Nephron progenitor cell (in vitro differentiated cells): ENCODE results near the gene ARMH3.

ENCODE experiments used
- DNase-seq: peaks from one replicate; pipeline ENCODE4 v3.0.0; 2021
- H3K27ac Mint-ChIP-seq: 2 replicates; pipeline ENCODE4 v1.8.0; 2021; ENCODE audit warnings: mild to moderate bottlenecking, moderate library complexity, mixed read lengths
- H3K27me3 Mint-ChIP-seq: 2 replicates; pipeline ENCODE4 v1.8.0; 2021; ENCODE audit warnings: mild to moderate bottlenecking, low read depth, mixed read lengths; ENCODE audit not compliant: poor library complexity
- H3K36me3 Mint-ChIP-seq: 2 replicates; pipeline ENCODE4 v1.8.0; 2021; ENCODE audit warnings: low read depth, mixed read lengths
- H3K4me1 Mint-ChIP-seq: 2 replicates; pipeline ENCODE4 v1.8.0; 2021; ENCODE audit warnings: mixed read lengths
- H3K4me3 Mint-ChIP-seq: 2 replicates; pipeline ENCODE4 v1.8.0; 2021; ENCODE audit warnings: mild to moderate bottlenecking, moderate library complexity, mixed read lengths
- H3K9me3 Mint-ChIP-seq: 2 replicates; pipeline ENCODE4 v1.8.0; 2021; ENCODE audit warnings: mild to moderate bottlenecking, moderate library complexity, mixed read lengths
- TF ChIP-seq, protein P1 (sequence below): fragments of 200-600 bp; sonication (generic); IDR thresholded peaks from 2 replicates; pipeline ENCODE4 v1.5.0; 2021; ENCODE audit warnings: antibody characterized with exemption

ARMH3 gene

GRCh38 chr10:101824736-101825135 lies 231.2 kb downstream of the ARMH3 start:
- H3K27ac Mint-ChIP-seq = no peak overlapping the region

GRCh38 chr10:101818872-101819633 lies 236.9 kb downstream of the ARMH3 start:
- peak; percentile 38 for DNase-seq
- peaks cover 49% of the 10 kb centered on the region for H3K4me1 Mint-ChIP-seq
- TF ChIP-seq, protein P1, sequence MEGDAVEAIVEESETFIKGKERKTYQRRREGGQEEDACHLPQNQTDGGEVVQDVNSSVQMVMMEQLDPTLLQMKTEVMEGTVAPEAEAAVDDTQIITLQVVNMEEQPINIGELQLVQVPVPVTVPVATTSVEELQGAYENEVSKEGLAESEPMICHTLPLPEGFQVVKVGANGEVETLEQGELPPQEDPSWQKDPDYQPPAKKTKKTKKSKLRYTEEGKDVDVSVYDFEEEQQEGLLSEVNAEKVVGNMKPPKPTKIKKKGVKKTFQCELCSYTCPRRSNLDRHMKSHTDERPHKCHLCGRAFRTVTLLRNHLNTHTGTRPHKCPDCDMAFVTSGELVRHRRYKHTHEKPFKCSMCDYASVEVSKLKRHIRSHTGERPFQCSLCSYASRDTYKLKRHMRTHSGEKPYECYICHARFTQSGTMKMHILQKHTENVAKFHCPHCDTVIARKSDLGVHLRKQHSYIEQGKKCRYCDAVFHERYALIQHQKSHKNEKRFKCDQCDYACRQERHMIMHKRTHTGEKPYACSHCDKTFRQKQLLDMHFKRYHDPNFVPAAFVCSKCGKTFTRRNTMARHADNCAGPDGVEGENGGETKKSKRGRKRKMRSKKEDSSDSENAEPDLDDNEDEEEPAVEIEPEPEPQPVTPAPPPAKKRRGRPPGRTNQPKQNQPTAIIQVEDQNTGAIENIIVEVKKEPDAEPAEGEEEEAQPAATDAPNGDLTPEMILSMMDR = no peak
- H3K36me3 Mint-ChIP-seq = peaks cover 21% of the 10 kb centered on the region
- H3K9me3 Mint-ChIP-seq = no peaks in the 10 kb centered on the region
- no peaks in the 10 kb centered on the region for H3K27me3 Mint-ChIP-seq
- H3K4me3 Mint-ChIP-seq = peak overlapping the region; percentile 92
- peak overlapping the region; percentile 97 for H3K27ac Mint-ChIP-seq

More at GRCh38 chr10:101824736-101825135, 231.2 kb downstream of the ARMH3 start:
- Mint-ChIP-seq H3K27me3 (peaks cover 3% of the 10 kb centered on the region), H3K36me3 (peaks cover 35% of the 10 kb centered on the region), H3K4me1 (peaks cover 28% of the 10 kb centered on the region), H3K4me3 (no peak overlapping the region), H3K9me3 (no peaks in the 10 kb centered on the region)
- no peak for DNase-seq
- TF ChIP-seq, protein P1 = no peak

DNA sequence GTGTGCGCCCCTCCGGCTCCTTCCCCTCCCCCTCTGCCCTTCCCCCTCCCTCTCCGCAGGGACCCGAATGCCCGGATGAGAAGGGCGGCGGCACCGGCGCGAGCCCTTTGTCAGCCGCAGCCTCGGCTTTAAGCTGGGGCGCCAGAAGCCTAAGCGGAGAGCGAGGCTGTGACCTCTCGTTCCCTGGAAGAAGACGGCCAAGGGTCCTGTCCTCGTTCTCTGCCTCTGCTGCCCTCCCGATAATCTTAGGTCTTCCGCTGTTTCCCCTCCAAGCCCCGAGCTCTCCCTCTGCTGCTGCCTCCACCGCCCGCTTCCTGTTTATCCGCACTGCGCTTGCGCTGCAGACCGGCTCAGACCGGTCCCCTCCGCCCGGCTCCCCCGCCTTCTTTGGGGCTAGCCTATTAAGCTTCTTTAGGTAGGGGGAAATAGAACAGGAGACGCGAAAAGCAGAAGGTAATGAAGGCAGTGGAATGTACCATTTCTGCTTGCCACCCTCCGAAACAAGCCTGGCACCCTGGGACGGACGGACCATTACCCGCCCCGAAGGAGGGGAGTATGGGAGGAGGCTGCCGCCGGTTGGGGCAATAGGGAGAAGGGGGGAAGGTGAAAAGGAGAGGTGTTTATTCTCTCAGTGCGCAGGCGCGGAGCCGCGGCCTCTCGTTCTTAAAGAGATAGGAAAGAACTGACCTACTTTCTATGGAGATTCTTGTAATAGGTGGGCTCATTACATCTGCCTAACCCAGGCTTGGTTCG lies 237.7 kb downstream of the ARMH3 start, which contains the start of gene OGA:
Gene OGA, minus strand, starts transcription at position 326 of the 753 bp plus-strand sequence. CDS start 422 bp downstream, outside the sequence.
- H3K27me3 Mint-ChIP-seq = no peaks in the 10 kb centered on the region
- peak; percentile 96 for DNase-seq
- H3K27ac Mint-ChIP-seq = peak within 1 kb of the TSS; percentile 99
- peaks cover 56% of the 10 kb centered on the region for H3K4me1 Mint-ChIP-seq
- H3K9me3 Mint-ChIP-seq = no peaks in the 10 kb centered on the region
- peak within 1 kb of the TSS; percentile 92 for H3K4me3 Mint-ChIP-seq
- TF ChIP-seq, protein P1 = no peak
- peaks cover 27% of the 10 kb centered on the region for H3K36me3 Mint-ChIP-seq

DNA sequence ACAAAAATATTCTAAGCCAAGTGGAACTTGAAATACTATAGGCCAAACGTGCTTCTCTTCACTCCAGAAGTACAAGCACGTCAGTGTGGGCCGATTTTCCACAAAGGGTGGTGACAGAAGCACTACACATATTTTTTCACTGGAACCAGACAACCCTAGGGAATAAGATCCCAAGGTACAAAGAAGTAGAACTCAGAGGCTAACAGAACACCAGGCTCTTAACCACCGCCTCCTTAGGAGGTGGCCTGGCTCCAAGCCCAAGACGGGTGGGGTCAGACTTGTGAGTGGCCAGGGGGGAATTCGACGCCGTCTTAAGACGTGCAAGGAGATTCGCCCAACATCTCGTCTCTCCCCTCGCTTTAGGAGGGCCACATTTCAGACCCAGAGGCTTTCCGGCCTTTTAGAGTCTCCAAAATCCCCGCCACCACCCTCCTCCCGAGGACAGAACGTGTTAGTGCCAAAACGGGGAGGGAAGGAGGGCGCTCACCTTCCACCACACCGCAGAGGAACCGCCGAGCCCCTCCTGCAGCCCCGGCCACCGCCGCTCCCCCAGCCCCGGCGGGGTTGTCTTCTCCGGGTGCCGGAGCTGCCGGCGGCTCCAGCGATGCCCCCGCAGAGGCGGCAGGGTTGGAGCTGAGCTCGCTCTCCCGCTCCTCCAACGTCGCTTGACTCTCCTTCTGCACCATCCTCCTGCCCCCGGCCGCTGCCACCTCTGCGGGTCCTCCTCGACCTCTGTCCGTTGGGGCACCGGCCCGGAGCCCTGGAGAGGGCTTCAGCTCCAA lies 238.4 kb downstream of the ARMH3 start:
- Mint-ChIP-seq H3K9me3 (no peaks in the 10 kb centered on the region), H3K4me1 (peaks cover 64% of the 10 kb centered on the region), H3K27me3 (no peaks in the 10 kb centered on the region), H3K27ac (peak overlapping the region; percentile 99), H3K4me3 (peak overlapping the region; percentile 92), H3K36me3 (peaks cover 32% of the 10 kb centered on the region)
- TF ChIP-seq, protein P1 = no peak
- DNase-seq = peak; percentile 38

- peak overlapping the region; percentile 99 for H3K27ac Mint-ChIP-seq
- DNase-seq = no peak
- H3K9me3 Mint-ChIP-seq = no peaks in the 10 kb centered on the region
- no peaks in the 10 kb centered on the region for H3K27me3 Mint-ChIP-seq
- H3K4me3 Mint-ChIP-seq = peak overlapping the region; percentile 92
- TF ChIP-seq, protein P1 = no peak
- H3K4me1 Mint-ChIP-seq = peaks cover 64% of the 10 kb centered on the region
- H3K36me3 Mint-ChIP-seq = peaks cover 29% of the 10 kb centered on the region
Measured at GRCh38 chr10:101816913-101817336, 239.0 kb downstream of the ARMH3 start.
